22Rv1 (cell line): ENCODE measurements around the gene KRTAP4-9.
"Not testable (repeated sequence)": the region's sequence is repeated elsewhere in the genome, so short reads cannot be mapped to it uniquely, and the experiment has no call there.

Experiments used
- ZFX ChIP-seq: fragments of 450-650 bp; IDR thresholded peaks from 2 replicates; pipeline ENCODE4 v1.6.1; 2017; ENCODE audit warnings: antibody characterized with exemption, borderline replicate concordance
- TF ChIP-seq, protein P1 (sequence below): fragments of 450-650 bp; IDR thresholded peaks from 2 replicates; pipeline ENCODE4 v1.5.1; 2017; ENCODE audit warnings: mild to moderate bottlenecking

DNA sequence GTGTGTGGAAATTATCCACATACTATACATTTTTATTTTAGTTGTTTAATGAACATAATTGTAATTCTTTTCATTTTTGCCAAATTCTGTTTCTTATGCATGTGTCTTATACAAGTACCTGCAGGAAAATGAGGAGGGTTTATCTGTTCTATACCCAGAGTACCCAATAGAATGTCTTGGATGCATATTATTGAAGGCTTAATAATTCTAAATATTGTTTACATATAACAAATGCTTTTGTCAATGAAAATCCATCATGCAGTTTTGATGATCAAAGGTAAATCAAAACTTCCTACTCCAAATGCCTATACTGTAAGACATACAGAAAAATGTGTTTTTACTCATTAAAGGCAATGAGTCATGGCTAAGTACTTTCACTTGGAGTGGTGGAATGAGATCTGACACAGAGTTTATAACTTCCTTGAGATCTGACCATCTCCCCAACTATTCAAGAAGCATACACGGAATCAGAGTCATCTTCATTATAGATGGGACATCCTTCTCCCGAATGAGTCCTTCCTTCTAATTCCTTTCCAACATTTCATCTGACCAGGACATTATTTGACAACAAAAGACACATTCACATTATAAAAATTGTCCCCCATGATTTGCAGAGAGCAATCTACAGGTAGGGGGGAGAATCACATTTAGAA is 677 bp upstream of the KRTAP4-9 start:
- TF ChIP-seq, protein P1, sequence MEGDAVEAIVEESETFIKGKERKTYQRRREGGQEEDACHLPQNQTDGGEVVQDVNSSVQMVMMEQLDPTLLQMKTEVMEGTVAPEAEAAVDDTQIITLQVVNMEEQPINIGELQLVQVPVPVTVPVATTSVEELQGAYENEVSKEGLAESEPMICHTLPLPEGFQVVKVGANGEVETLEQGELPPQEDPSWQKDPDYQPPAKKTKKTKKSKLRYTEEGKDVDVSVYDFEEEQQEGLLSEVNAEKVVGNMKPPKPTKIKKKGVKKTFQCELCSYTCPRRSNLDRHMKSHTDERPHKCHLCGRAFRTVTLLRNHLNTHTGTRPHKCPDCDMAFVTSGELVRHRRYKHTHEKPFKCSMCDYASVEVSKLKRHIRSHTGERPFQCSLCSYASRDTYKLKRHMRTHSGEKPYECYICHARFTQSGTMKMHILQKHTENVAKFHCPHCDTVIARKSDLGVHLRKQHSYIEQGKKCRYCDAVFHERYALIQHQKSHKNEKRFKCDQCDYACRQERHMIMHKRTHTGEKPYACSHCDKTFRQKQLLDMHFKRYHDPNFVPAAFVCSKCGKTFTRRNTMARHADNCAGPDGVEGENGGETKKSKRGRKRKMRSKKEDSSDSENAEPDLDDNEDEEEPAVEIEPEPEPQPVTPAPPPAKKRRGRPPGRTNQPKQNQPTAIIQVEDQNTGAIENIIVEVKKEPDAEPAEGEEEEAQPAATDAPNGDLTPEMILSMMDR: not testable (repeated sequence)
- not testable (repeated sequence) for TF ChIP-seq ZFX
